PC-3 (cell line): ENCODE results near the gene GRB2.

Experiments used
- CTCF ChIP-seq: fragments of 300-600 bp; sonication (generic); conservative IDR thresholded peaks from 2 replicates; pipeline ENCODE4 v1.5.1; 2017; ENCODE audit warnings: antibody characterized with exemption, low read depth, mild to moderate bottlenecking, low read length
- EZH2 ChIP-seq: fragments of 300-600 bp; sonication (generic); IDR thresholded peaks from one replicate; pipeline ENCODE4 v1.6.1; 2017; ENCODE audit warnings: antibody characterized with exemption, mild to moderate bottlenecking, low read length; ENCODE audit not compliant: unreplicated experiment

- TF ChIP-seq EZH2 (no peak), CTCF (no peak)
These were observed 40.2 kb downstream of the GRB2 start for GRCh38 chr17:75365009-75365930.
